ENCODE results near the gene IBSP.

The IBSP gene

DNA sequence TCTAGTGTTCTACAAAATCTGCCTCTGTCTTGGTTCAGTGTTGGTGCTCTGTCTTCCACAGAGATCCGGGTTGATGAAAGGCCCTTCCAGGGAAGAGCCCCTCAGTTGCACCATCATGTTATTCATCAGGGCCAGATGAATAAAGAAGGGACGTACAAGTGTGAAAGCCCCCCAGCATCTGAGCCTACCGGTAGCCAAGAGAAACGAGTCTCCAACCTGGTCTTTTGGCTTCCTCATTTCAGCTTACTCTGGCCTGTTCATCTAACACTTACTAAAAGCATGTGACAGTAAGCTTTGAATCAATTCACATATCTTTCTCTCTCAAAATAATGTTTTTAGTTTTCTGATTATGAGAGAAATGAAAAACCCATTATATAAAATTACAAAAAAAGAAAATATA lies 52.6 kb downstream of the IBSP start:
- Histone ChIP-seq H4K12ac (ENCODE audit: low read depth, low read length) (no peak overlapping the region), H4K91ac (ENCODE audit: low read depth, low read length) (no peak overlapping the region), H2AK5ac (ENCODE audit: low read length) (no peak overlapping the region), H3K27ac (ENCODE audit: low read depth, low read length) (no peak overlapping the region), H3K27me3 (ENCODE audit: insufficient read depth, low read length) (no peaks in the 10 kb centered on the region), H3K36me3 (ENCODE audit: control insufficient read depth in 1 of 2, insufficient read depth in 2 of 2, low read length in 2 of 2) (peaks cover 0 to 2% of the 10 kb centered on the region in 2 experiments), H2BK12ac (ENCODE audit: low read length) (no peak overlapping the region), H3K4ac (ENCODE audit: low read depth, low read length) (no peak overlapping the region), H3K14ac (ENCODE audit: low read length) (no peak overlapping the region), H3K4me1 (ENCODE audit: control insufficient read depth in 1 of 2, insufficient read depth in 2 of 2, low read length in 2 of 2) (peaks cover 3 to 4% of the 10 kb centered on the region in 2 experiments), H4K8ac (ENCODE audit: low read depth, low read length) (no peak overlapping the region), H3K9ac (ENCODE audit: low read length) (no peak overlapping the region), H3K79me2 (ENCODE audit: control insufficient read depth, insufficient read depth, low read length, poor library complexity) (no peaks in the 10 kb centered on the region), H2BK5ac (ENCODE audit: low read depth, low read length, poor library complexity) (no peak overlapping the region), H3K4me3 (ENCODE audit: low read depth, low read length) (no peak overlapping the region), H3K23ac (ENCODE audit: low read length) (no peak overlapping the region), H2BK120ac (ENCODE audit: insufficient read depth, low read length, poor library complexity) (no peak overlapping the region), H3K4me2 (ENCODE audit: low read length) (no peak overlapping the region), H3K18ac (ENCODE audit: low read length) (no peak overlapping the region), H2AFZ (ENCODE audit: insufficient read depth, low read length, poor library complexity) (no peak overlapping the region), H3K79me1 (ENCODE audit: low read length) (peaks cover 5% of the 10 kb centered on the region), H3K9me3 (ENCODE audit: insufficient read depth, low read depth, low read length) (no peaks in the 10 kb centered on the region)
- DNase-seq, result no peak
- WGBS (ENCODE audit: extremely low coverage, insufficient coverage, insufficient read length), result no CpG with 5 or more reads among the region's 4 CpGs

DNA sequence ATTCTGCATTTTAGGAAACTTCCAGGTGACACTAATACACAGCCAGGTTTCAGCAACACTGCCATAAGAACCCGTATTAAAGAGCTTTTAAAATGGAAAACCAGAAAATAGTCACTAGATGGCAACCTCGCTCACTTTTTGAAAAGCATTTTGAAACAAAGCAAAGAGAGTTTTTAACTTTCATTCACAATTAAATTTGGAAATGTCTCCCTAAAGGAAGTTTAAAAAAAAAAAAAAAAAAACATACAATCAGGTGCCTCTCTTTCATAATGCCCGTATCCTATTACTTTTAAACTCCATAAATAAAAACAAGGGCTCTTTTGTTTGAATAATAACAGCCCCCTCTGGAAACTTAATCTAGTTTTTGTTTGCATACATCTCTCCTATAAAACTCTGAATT lies 53.8 kb downstream of the IBSP start:
- peaks cover 0 to 2% of the 10 kb centered on the region in 2 experiments for H3K36me3 ChIP-seq (ENCODE audit: control insufficient read depth in 1 of 2, insufficient read depth in 2 of 2, low read length in 2 of 2)
- no peaks in the 10 kb centered on the region for H3K79me2 ChIP-seq (ENCODE audit: control insufficient read depth, insufficient read depth, low read length, poor library complexity)
- H3K14ac ChIP-seq (ENCODE audit: low read length), result no peak overlapping the region
- no CpG with 5 or more reads among the region's 3 CpGs for WGBS (ENCODE audit: extremely low coverage, insufficient coverage, insufficient read length)
- H3K23ac ChIP-seq (ENCODE audit: low read length), result no peak overlapping the region
- H3K9ac ChIP-seq (ENCODE audit: low read length), result no peak overlapping the region
- no peak overlapping the region for H2BK120ac ChIP-seq (ENCODE audit: insufficient read depth, low read length, poor library complexity)
- H3K4me3 ChIP-seq (ENCODE audit: low read depth, low read length), result no peak overlapping the region
- H3K79me1 ChIP-seq (ENCODE audit: low read length), result peaks cover 7% of the 10 kb centered on the region
- H4K12ac ChIP-seq (ENCODE audit: low read depth, low read length), result no peak overlapping the region
- no peaks in the 10 kb centered on the region for H3K27me3 ChIP-seq (ENCODE audit: insufficient read depth, low read length)
- H3K4me2 ChIP-seq (ENCODE audit: low read length), result no peak overlapping the region
- H2BK5ac ChIP-seq (ENCODE audit: low read depth, low read length, poor library complexity), result no peak overlapping the region
- H3K27ac ChIP-seq (ENCODE audit: low read depth, low read length), result no peak overlapping the region
- H2AK5ac ChIP-seq (ENCODE audit: low read length), result no peak overlapping the region
- H3K18ac ChIP-seq (ENCODE audit: low read length), result no peak overlapping the region
- no peak overlapping the region for H4K91ac ChIP-seq (ENCODE audit: low read depth, low read length)
- no peaks in the 10 kb centered on the region for H3K9me3 ChIP-seq (ENCODE audit: insufficient read depth, low read depth, low read length)
- H3K4me1 ChIP-seq (ENCODE audit: control insufficient read depth in 1 of 2, insufficient read depth in 2 of 2, low read length in 2 of 2), result peaks cover 4 to 7% of the 10 kb centered on the region in 2 experiments
- H4K8ac ChIP-seq (ENCODE audit: low read depth, low read length), result no peak overlapping the region
- DNase-seq, result peak in 1 of 2 donors; percentile 84
- H2BK12ac ChIP-seq (ENCODE audit: low read length), result no peak overlapping the region
- no peak overlapping the region for H2AFZ ChIP-seq (ENCODE audit: insufficient read depth, low read length, poor library complexity)
- H3K4ac ChIP-seq (ENCODE audit: low read depth, low read length), result no peak overlapping the region

- H3K14ac ChIP-seq (ENCODE audit: low read length), result no peak overlapping the region
- H3K27me3 ChIP-seq (ENCODE audit: insufficient read depth, low read length), result no peaks in the 10 kb centered on the region
- no peak overlapping the region for H3K27ac ChIP-seq (ENCODE audit: low read depth, low read length)
- no peak overlapping the region for H2BK5ac ChIP-seq (ENCODE audit: low read depth, low read length, poor library complexity)
- H3K23ac ChIP-seq (ENCODE audit: low read length), result no peak overlapping the region
- no peak overlapping the region for H4K8ac ChIP-seq (ENCODE audit: low read depth, low read length)
- H4K12ac ChIP-seq (ENCODE audit: low read depth, low read length), result no peak overlapping the region
- no peak overlapping the region for H3K4ac ChIP-seq (ENCODE audit: low read depth, low read length)
- H2BK120ac ChIP-seq (ENCODE audit: insufficient read depth, low read length, poor library complexity), result no peak overlapping the region
- no peaks in the 10 kb centered on the region for H3K79me2 ChIP-seq (ENCODE audit: control insufficient read depth, insufficient read depth, low read length, poor library complexity)
- no peak overlapping the region for H2AFZ ChIP-seq (ENCODE audit: insufficient read depth, low read length, poor library complexity)
- peaks cover 7% of the 10 kb centered on the region for H3K79me1 ChIP-seq (ENCODE audit: low read length)
- H3K36me3 ChIP-seq (ENCODE audit: control insufficient read depth in 1 of 2, insufficient read depth in 2 of 2, low read length in 2 of 2), result peaks cover 0 to 2% of the 10 kb centered on the region in 2 experiments
- no peak overlapping the region for H2AK5ac ChIP-seq (ENCODE audit: low read length)
- no peak overlapping the region for H3K4me3 ChIP-seq (ENCODE audit: low read depth, low read length)
- no peak overlapping the region for H3K18ac ChIP-seq (ENCODE audit: low read length)
- no peaks in the 10 kb centered on the region for H3K9me3 ChIP-seq (ENCODE audit: insufficient read depth, low read depth, low read length)
- H3K9ac ChIP-seq (ENCODE audit: low read length), result no peak overlapping the region
- peaks cover 4 to 7% of the 10 kb centered on the region in 2 experiments for H3K4me1 ChIP-seq (ENCODE audit: control insufficient read depth in 1 of 2, insufficient read depth in 2 of 2, low read length in 2 of 2)
- H2BK12ac ChIP-seq (ENCODE audit: low read length), result no peak overlapping the region
- H3K4me2 ChIP-seq (ENCODE audit: low read length), result no peak overlapping the region
- DNase-seq, result no peak
- H4K91ac ChIP-seq (ENCODE audit: low read depth, low read length), result no peak overlapping the region
Measured at GRCh38 chr4:87853891-87854290, 54.5 kb downstream of the IBSP start.

- Histone ChIP-seq H3K27ac (ENCODE audit: low read depth, low read length) (no peak overlapping the region), H3K27me3 (ENCODE audit: insufficient read depth, low read length) (no peaks in the 10 kb centered on the region), H4K91ac (ENCODE audit: low read depth, low read length) (no peak overlapping the region), H3K79me2 (ENCODE audit: control insufficient read depth, insufficient read depth, low read length, poor library complexity) (no peaks in the 10 kb centered on the region), H3K4me2 (ENCODE audit: low read length) (no peak overlapping the region), H2AK5ac (ENCODE audit: low read length) (peak overlapping the region; percentile 4), H3K14ac (ENCODE audit: low read length) (peak overlapping the region; percentile 7), H2AFZ (ENCODE audit: insufficient read depth, low read length, poor library complexity) (no peak overlapping the region), H4K12ac (ENCODE audit: low read depth, low read length) (peak overlapping the region; percentile 35), H3K23ac (ENCODE audit: low read length) (no peak overlapping the region), H4K8ac (ENCODE audit: low read depth, low read length) (no peak overlapping the region), H3K4me1 (ENCODE audit: control insufficient read depth in 1 of 2, insufficient read depth in 2 of 2, low read length in 2 of 2) (peaks cover 3 to 7% of the 10 kb centered on the region in 2 experiments), H2BK12ac (ENCODE audit: low read length) (peak overlapping the region; percentile 9), H3K9me3 (ENCODE audit: insufficient read depth, low read depth, low read length) (no peaks in the 10 kb centered on the region), H3K79me1 (ENCODE audit: low read length) (peaks cover 7% of the 10 kb centered on the region), H3K18ac (ENCODE audit: low read length) (peak overlapping the region; percentile 16), H3K4ac (ENCODE audit: low read depth, low read length) (peak overlapping the region; percentile 31), H3K4me3 (ENCODE audit: low read depth, low read length) (no peak overlapping the region), H2BK120ac (ENCODE audit: insufficient read depth, low read length, poor library complexity) (peak overlapping the region; percentile 36), H3K9ac (ENCODE audit: low read length) (no peak overlapping the region), H3K36me3 (ENCODE audit: control insufficient read depth in 1 of 2, insufficient read depth in 2 of 2, low read length in 2 of 2) (peaks cover 0 to 2% of the 10 kb centered on the region in 2 experiments), H2BK5ac (ENCODE audit: low read depth, low read length, poor library complexity) (no peak overlapping the region)
- DNase-seq, result no peak
- no CpG with 5 or more reads among the region's 8 CpGs for WGBS (ENCODE audit: extremely low coverage, insufficient coverage, insufficient read length)
Measured at GRCh38 chr4:87855559-87855958, 56.2 kb downstream of the IBSP start.
